Ishikawa (cell line): ENCODE measurements around the gene PARD3B.

Experiments used
- CEBPB ChIP-seq: IDR thresholded peaks from 2 replicates; pipeline ENCODE4 v1.6.1; 2012
- CREB1 ChIP-seq: IDR thresholded peaks from 2 replicates; pipeline ENCODE4 v1.6.1; 2012; ENCODE audit warnings: low read depth
- EGR1 ChIP-seq: IDR thresholded peaks from 2 replicates; pipeline ENCODE4 v1.6.1; 2012
- EP300 ChIP-seq: IDR thresholded peaks from 2 replicates; pipeline ENCODE4 v1.6.1; 2012; ENCODE audit warnings: borderline replicate concordance
- FOXM1 ChIP-seq: IDR thresholded peaks from 2 replicates; pipeline ENCODE4 v1.6.1; 2012; ENCODE audit warnings: low read depth, borderline replicate concordance
- MAX ChIP-seq: IDR thresholded peaks from 2 replicates; pipeline ENCODE4 v1.6.1; 2012
- NFIC ChIP-seq: IDR thresholded peaks from 2 replicates; pipeline ENCODE4 v1.6.1; 2012
- RAD21 ChIP-seq: IDR thresholded peaks from 2 replicates; pipeline ENCODE4 v1.6.1; 2012; ENCODE audit warnings: low read depth
- REST ChIP-seq: IDR thresholded peaks from 2 replicates; pipeline ENCODE4 v1.6.1; 2012; ENCODE audit warnings: low read depth, mild to moderate bottlenecking
- TAF1 ChIP-seq: IDR thresholded peaks from 2 replicates; pipeline ENCODE4 v1.6.1; 2012; ENCODE audit warnings: low read depth, mild to moderate bottlenecking
- TCF12 ChIP-seq: IDR thresholded peaks from 2 replicates; pipeline ENCODE4 v1.6.1; 2012; ENCODE audit warnings: low read depth
- TEAD4 ChIP-seq: IDR thresholded peaks from 2 replicates; pipeline ENCODE4 v1.6.1; 2012
- USF1 ChIP-seq: IDR thresholded peaks from 2 replicates; pipeline ENCODE4 v1.6.1; 2012
- YY1 ChIP-seq: IDR thresholded peaks from 2 replicates; pipeline ENCODE4 v1.6.1; 2012; ENCODE audit warnings: low read depth
- ZBTB7A ChIP-seq: IDR thresholded peaks from 2 replicates; pipeline ENCODE4 v1.6.1; 2012; ENCODE audit warnings: low read depth

PARD3B gene

GRCh38 chr2:205193125-205193835 lies 648.0 kb downstream of the PARD3B start:
- TF ChIP-seq CREB1 (no peak), ZBTB7A (no peak), TAF1 (no peak), TEAD4 (no peak)

- TF ChIP-seq TAF1 (no peak), YY1 (no peak), REST (no peak), CREB1 (no peak)
Observed at GRCh38 chr2:205193836-205194228, 648.6 kb downstream of the PARD3B start.

DNA sequence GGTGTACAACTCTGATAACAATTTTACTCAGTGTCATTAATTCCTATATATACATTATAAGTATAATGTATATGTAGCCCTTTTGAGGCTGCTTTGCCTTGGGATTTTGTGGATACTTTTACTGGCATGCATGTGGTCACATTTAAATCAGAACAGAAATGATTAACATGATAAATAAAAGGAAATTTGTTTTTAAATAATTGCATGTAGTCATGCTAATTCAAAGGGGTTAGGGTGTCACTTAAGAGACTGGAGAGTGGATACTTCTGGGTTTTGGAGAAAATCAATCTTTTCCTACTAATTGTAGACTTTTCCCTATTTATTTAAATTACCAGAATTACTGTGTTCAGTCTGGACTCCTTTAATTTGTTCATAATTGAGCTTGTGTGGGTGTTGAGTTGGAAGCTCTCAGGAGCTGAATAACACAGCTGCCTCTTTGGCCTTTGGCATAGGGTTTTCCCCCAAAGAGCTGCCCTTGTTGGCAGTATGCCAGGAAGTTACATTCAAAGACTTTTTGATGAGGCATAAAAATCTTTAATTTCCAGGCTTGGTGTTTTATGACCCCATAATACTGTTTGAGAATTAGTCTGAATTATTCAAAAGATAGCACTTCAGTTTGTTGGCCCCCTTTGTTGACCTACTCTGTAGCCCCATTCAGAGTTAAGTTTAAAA lies 652.3 kb downstream of the PARD3B start:
- TF ChIP-seq RAD21 = no peak
- TF ChIP-seq NFIC = peak; percentile 32; the same call in 1 of the 2 replicates

- TF ChIP-seq CEBPB (no peak), YY1 (no peak), REST (no peak), MAX (no peak), FOXM1 (no peak), ZBTB7A (no peak), USF1 (no peak), CREB1 (no peak), TCF12 (no peak), RAD21 (no peak), TAF1 (no peak), TEAD4 (no peak), NFIC (no peak)
Observed at GRCh38 chr2:205198140-205198525, 652.9 kb downstream of the PARD3B start.

GRCh38 chr2:205199165-205199850 lies 654.0 kb downstream of the PARD3B start:
- TF ChIP-seq RAD21 = no peak
- TF ChIP-seq MAX = no peak
- TF ChIP-seq EP300 = no peak
- no peak for TF ChIP-seq NFIC
- TF ChIP-seq FOXM1 = no peak
- no peak for TF ChIP-seq TCF12
- no peak for TF ChIP-seq ZBTB7A
- no peak for TF ChIP-seq YY1
- no peak for TF ChIP-seq EGR1
- no peak for TF ChIP-seq CEBPB
- no peak for TF ChIP-seq CREB1

- TF ChIP-seq FOXM1 (no peak), CREB1 (no peak), REST (no peak), MAX (no peak), YY1 (no peak), CEBPB (no peak), NFIC (no peak), TAF1 (no peak), TCF12 (no peak), RAD21 (no peak), EGR1 (no peak), TEAD4 (no peak), ZBTB7A (no peak), USF1 (no peak), EP300 (no peak)
Observed at GRCh38 chr2:205210494-205210893, 665.2 kb downstream of the PARD3B start.
